ENCODE results near the gene OR2G2. TPM values are rescaled to one million over a fixed set of nuclear protein-coding genes. Genes with fewer than 3 reads are reported as not detected.

OR2G2 gene
- total RNA-seq, 1 experiment from 2014 or later: not detected

DNA sequence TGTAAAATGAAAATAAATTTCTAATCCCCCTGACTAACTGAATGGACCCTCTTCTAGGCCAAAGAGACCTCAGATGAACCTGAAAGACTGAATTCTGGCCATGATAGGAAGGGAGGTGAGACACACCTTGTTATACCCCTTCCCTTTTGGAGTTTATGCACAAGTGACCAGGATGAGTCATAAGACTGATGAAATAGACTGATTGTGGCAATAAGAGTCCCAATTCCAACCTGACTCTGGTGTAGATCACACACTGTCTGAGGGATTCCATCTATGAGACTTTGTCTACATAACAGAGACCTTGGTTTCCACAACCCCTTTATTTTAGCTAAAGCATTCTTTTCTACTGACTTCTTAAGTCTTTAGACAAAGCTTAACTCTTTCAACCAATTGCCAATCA lies 13.5 kb upstream of the OR2G2 start:
- Histone ChIP-seq H4K20me1 (ENCODE audit: insufficient read depth) (no peaks in the 10 kb centered on the region), H3K4me3 (replicated peaks in 1 of 2; ENCODE audit: low read depth in 1 of 2, low read length in 2 of 2) (no peak overlapping the region), H3K9me3 (ENCODE audit: control insufficient read depth in 1 of 2, insufficient read depth in 1 of 2, low read depth in 1 of 2, low read length in 2 of 2) (no peaks in the 10 kb centered on the region), H3K9ac (ENCODE audit: low read length) (no peak overlapping the region), H3K36me3 (ENCODE audit: control insufficient read depth in 1 of 2, insufficient read depth in 2 of 2, low read length in 2 of 2) (no peaks in the 10 kb centered on the region), H3K27ac (ENCODE audit: low read depth, low read length) (no peak overlapping the region), H3K4me2 (ENCODE audit: low read length) (no peak overlapping the region), H3K9me2 (ENCODE audit: insufficient read depth) (no peaks in the 10 kb centered on the region), H3K4me1 (ENCODE audit: control insufficient read depth in 1 of 2, insufficient read depth in 2 of 2, low read length in 2 of 2) (no peaks in the 10 kb centered on the region), H3K27me3 (ENCODE audit: insufficient read depth, low read length) (no peaks in the 10 kb centered on the region), H3K79me2 (ENCODE audit: insufficient read depth, low read length) (no peaks in the 10 kb centered on the region), H2AFZ (ENCODE audit: low read depth, low read length, poor library complexity, severe bottlenecking) (no peak overlapping the region)
- ChIA-PET POLR2A (no interaction called here), CTCF (no interaction called here), RAD21 (ENCODE audit: low non-redundant PET in 1 of 2, low total read pairs in 2 of 2, uncharacterized antibody in 2 of 2, unreplicated experiment in 2 of 2) (no interaction called here)
- BruUV-seq (replicated peaks): no TSS peak
- ATAC-seq (no peak), DNase-seq (ENCODE audit: low read depth, low spot score) (no peak)
- TF ChIP-seq ZFX (IDR thresholded peaks at IDR 0.05) (no peak), SP1 (IDR thresholded peaks at IDR 0.05; ENCODE audit: low read depth) (no peak), TCF7L2 (IDR thresholded peaks at IDR 0.05; ENCODE audit: borderline replicate concordance, extremely low read depth, insufficient read depth, insufficient read length) (no peak), RAD21 (IDR thresholded peaks at IDR 0.05; ENCODE audit: low read depth) (no peak), EZH2 (IDR thresholded peaks at IDR 0.05) (no peak), SIN3A (IDR thresholded peaks at IDR 0.05; ENCODE audit: low read depth) (no peak), POLR2A (IDR thresholded peaks at IDR 0.05; ENCODE audit: borderline replicate concordance, extremely low read depth, insufficient read depth, insufficient read length) (no peak), YY1 (IDR thresholded peaks at IDR 0.05; ENCODE audit: extremely low read depth, insufficient replicate concordance, low read depth, low read length) (no peak), CEBPB (IDR thresholded peaks at IDR 0.05; ENCODE audit: low read depth) (no peak), JUND (IDR thresholded peaks at IDR 0.05) (no peak), ELF1 (IDR thresholded peaks at IDR 0.05; ENCODE audit: borderline replicate concordance, low read depth) (no peak)
- TF ChIP-seq, protein P1, sequence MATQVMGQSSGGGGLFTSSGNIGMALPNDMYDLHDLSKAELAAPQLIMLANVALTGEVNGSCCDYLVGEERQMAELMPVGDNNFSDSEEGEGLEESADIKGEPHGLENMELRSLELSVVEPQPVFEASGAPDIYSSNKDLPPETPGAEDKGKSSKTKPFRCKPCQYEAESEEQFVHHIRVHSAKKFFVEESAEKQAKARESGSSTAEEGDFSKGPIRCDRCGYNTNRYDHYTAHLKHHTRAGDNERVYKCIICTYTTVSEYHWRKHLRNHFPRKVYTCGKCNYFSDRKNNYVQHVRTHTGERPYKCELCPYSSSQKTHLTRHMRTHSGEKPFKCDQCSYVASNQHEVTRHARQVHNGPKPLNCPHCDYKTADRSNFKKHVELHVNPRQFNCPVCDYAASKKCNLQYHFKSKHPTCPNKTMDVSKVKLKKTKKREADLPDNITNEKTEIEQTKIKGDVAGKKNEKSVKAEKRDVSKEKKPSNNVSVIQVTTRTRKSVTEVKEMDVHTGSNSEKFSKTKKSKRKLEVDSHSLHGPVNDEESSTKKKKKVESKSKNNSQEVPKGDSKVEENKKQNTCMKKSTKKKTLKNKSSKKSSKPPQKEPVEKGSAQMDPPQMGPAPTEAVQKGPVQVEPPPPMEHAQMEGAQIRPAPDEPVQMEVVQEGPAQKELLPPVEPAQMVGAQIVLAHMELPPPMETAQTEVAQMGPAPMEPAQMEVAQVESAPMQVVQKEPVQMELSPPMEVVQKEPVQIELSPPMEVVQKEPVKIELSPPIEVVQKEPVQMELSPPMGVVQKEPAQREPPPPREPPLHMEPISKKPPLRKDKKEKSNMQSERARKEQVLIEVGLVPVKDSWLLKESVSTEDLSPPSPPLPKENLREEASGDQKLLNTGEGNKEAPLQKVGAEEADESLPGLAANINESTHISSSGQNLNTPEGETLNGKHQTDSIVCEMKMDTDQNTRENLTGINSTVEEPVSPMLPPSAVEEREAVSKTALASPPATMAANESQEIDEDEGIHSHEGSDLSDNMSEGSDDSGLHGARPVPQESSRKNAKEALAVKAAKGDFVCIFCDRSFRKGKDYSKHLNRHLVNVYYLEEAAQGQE (IDR thresholded peaks at IDR 0.05; ENCODE audit: low read depth): no peak
- TF ChIP-seq, protein P2, sequence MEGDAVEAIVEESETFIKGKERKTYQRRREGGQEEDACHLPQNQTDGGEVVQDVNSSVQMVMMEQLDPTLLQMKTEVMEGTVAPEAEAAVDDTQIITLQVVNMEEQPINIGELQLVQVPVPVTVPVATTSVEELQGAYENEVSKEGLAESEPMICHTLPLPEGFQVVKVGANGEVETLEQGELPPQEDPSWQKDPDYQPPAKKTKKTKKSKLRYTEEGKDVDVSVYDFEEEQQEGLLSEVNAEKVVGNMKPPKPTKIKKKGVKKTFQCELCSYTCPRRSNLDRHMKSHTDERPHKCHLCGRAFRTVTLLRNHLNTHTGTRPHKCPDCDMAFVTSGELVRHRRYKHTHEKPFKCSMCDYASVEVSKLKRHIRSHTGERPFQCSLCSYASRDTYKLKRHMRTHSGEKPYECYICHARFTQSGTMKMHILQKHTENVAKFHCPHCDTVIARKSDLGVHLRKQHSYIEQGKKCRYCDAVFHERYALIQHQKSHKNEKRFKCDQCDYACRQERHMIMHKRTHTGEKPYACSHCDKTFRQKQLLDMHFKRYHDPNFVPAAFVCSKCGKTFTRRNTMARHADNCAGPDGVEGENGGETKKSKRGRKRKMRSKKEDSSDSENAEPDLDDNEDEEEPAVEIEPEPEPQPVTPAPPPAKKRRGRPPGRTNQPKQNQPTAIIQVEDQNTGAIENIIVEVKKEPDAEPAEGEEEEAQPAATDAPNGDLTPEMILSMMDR (IDR thresholded peaks at IDR 0.05 in 2 of 3, conservative IDR thresholded peaks at IDR 0.05 in 1 of 3; ENCODE audit: borderline replicate concordance in 1 of 3, insufficient read depth in 1 of 3, low read depth in 2 of 3, low read length in 2 of 3): no peak
- TF ChIP-seq, protein P3, sequence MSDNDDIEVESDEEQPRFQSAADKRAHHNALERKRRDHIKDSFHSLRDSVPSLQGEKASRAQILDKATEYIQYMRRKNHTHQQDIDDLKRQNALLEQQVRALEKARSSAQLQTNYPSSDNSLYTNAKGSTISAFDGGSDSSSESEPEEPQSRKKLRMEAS (IDR thresholded peaks at IDR 0.05): no peak
- TF ChIP-seq, protein P4, sequence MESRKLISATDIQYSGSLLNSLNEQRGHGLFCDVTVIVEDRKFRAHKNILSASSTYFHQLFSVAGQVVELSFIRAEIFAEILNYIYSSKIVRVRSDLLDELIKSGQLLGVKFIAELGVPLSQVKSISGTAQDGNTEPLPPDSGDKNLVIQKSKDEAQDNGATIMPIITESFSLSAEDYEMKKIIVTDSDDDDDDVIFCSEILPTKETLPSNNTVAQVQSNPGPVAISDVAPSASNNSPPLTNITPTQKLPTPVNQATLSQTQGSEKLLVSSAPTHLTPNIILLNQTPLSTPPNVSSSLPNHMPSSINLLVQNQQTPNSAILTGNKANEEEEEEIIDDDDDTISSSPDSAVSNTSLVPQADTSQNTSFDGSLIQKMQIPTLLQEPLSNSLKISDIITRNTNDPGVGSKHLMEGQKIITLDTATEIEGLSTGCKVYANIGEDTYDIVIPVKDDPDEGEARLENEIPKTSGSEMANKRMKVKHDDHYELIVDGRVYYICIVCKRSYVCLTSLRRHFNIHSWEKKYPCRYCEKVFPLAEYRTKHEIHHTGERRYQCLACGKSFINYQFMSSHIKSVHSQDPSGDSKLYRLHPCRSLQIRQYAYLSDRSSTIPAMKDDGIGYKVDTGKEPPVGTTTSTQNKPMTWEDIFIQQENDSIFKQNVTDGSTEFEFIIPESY (IDR thresholded peaks at IDR 0.05; ENCODE audit: extremely low read depth, insufficient replicate concordance, low read length): no peak
- intact Hi-C loops (cut with micrococcal nuclease): loop anchor here (10.0 kb wide), 1 partner anchor 420 kb away; no protein-coding TSS in a partner anchor
